CD14-positive monocyte (primary cell): ENCODE data around the gene DLK2. TPM values are rescaled to one million over a fixed set of nuclear protein-coding genes. Genes with fewer than 3 reads are reported as not detected.

Experiments used
- DNase-seq, 3 donors: peaks; one replicate each; pipeline ENCODE4 v3.0.0-alpha.2; 2011 to 2022
- H2AFZ ChIP-seq: 2 replicates; pipeline ENCODE4 v1.6.0; 2012; ENCODE audit warnings: mild to moderate bottlenecking, low read depth, low read length, inconsistent platforms; ENCODE audit not compliant: insufficient read depth, poor library complexity, severe bottlenecking
- H3K27ac ChIP-seq, 2 donors: 1 replicate in 1 of 2; 2 replicates in 1 of 2; pipeline ENCODE4 v1.5.1; 2012 to 2013; ENCODE audit warnings: low read length in 2 of 2, control low read depth in 1 of 2, inconsistent platforms in 1 of 2, low read depth in 1 of 2, mild to moderate bottlenecking in 1 of 2
- H3K27me3 ChIP-seq, 2 donors: one replicate each; pipeline versions ENCODE4 v1.6.0 to v1.6.1; 2011 to 2013; ENCODE audit warnings: low read length in 2 of 2; ENCODE audit not compliant: control insufficient read depth in 2 of 2, insufficient read depth in 2 of 2
- H3K36me3 ChIP-seq, 2 donors: replicated peaks in 1 of 2; 1 replicate in 1 of 2; 2 replicates in 1 of 2; pipeline versions ENCODE4 v1.5.1 to v1.6.1; 2012 to 2013; ENCODE audit warnings: low read length in 2 of 2, control low read depth in 1 of 2, inconsistent platforms in 1 of 2, mild to moderate bottlenecking in 1 of 2; ENCODE audit not compliant: insufficient read depth in 2 of 2, control insufficient read depth in 1 of 2
- H3K4me1 ChIP-seq, 2 donors: 1 replicate in 1 of 2; 2 replicates in 1 of 2; pipeline versions ENCODE4 v1.5.1 to v1.6.1; 2012 to 2013; ENCODE audit warnings: low read length in 2 of 2, control low read depth in 1 of 2, inconsistent platforms in 1 of 2, mild to moderate bottlenecking in 1 of 2, moderate library complexity in 1 of 2; ENCODE audit not compliant: insufficient read depth in 2 of 2, control insufficient read depth in 1 of 2
- H3K4me2 ChIP-seq: replicated peaks from 2 replicates; pipeline ENCODE3; 2012; ENCODE audit warnings: low read length, moderate library complexity, mild to moderate bottlenecking; ENCODE audit not compliant: poor library complexity, severe bottlenecking; ENCODE audit errors: extremely low read depth
- H3K4me3 ChIP-seq, 3 experiments: fragments of 200-600 bp in 1 of 3; sonication (generic) in 1 of 3; replicated peaks in 1 of 3; 1 replicate in 2 of 3; 2 replicates in 1 of 3; pipeline ENCODE4 v1.5.1; 2011 to 2013; ENCODE audit warnings: low read length in 3 of 3, mild to moderate bottlenecking in 3 of 3, control low read depth in 2 of 3, low read depth in 2 of 3, inconsistent platforms in 1 of 3, moderate library complexity in 1 of 3
- H3K79me2 ChIP-seq: 2 replicates; pipeline ENCODE4 v1.6.0; 2012; ENCODE audit warnings: mild to moderate bottlenecking, control low read depth, inconsistent platforms, low read length, moderate library complexity; ENCODE audit not compliant: insufficient read depth
- H3K9ac ChIP-seq: 2 replicates; pipeline ENCODE4 v1.6.0; 2017; ENCODE audit warnings: low read length, mild to moderate bottlenecking; ENCODE audit not compliant: insufficient read depth, poor library complexity, severe bottlenecking
- H3K9me3 ChIP-seq, 2 donors: replicated peaks in 1 of 2; 1 replicate in 1 of 2; 2 replicates in 1 of 2; pipeline versions ENCODE4 v1.5.1 to v1.6.1; 2012 to 2013; ENCODE audit warnings: low read length in 2 of 2, control low read depth in 1 of 2; ENCODE audit not compliant: control insufficient read depth in 1 of 2, insufficient read depth in 1 of 2
- H4K20me1 ChIP-seq: 2 replicates; pipeline ENCODE4 v1.6.0; 2012; ENCODE audit warnings: mild to moderate bottlenecking, low read length, control low read depth, moderate library complexity; ENCODE audit not compliant: insufficient read depth
- H3K27ac Mint-ChIP-seq, 7 donors: one replicate each; pipeline ENCODE4 v1.8.0; 2020; ENCODE audit warnings: mild to moderate bottlenecking in 7 of 7, mixed read lengths in 7 of 7, moderate library complexity in 6 of 7, inconsistent platforms in 2 of 7
- H3K27me3 Mint-ChIP-seq, 3 donors: one replicate each; pipeline ENCODE4 v1.8.0; 2021 to 2022; ENCODE audit warnings: low read depth in 3 of 3, mild to moderate bottlenecking in 3 of 3, mixed read lengths in 3 of 3, moderate library complexity in 3 of 3, inconsistent platforms in 1 of 3
- H3K36me3 Mint-ChIP-seq, 2 donors: one replicate each; pipeline ENCODE4 v1.8.0; 2020; ENCODE audit warnings: mixed read lengths in 2 of 2, inconsistent platforms in 1 of 2, mild to moderate bottlenecking in 1 of 2
- H3K4me1 Mint-ChIP-seq: one replicate; pipeline ENCODE4 v1.8.0; 2020; ENCODE audit warnings: mild to moderate bottlenecking, mixed read lengths
- H3K4me3 Mint-ChIP-seq, 2 donors: one replicate each; pipeline ENCODE4 v1.8.0; 2020; ENCODE audit warnings: mild to moderate bottlenecking in 2 of 2, mixed read lengths in 2 of 2, moderate library complexity in 1 of 2
- H3K9me3 Mint-ChIP-seq, 7 donors: one replicate each; pipeline ENCODE4 v1.8.0; 2020 to 2022; ENCODE audit warnings: mixed read lengths in 7 of 7, mild to moderate bottlenecking in 6 of 7, moderate library complexity in 6 of 7, inconsistent platforms in 2 of 7
- CTCF ChIP-seq: fragments of 200-600 bp; IDR thresholded peaks from one replicate; pipeline ENCODE4 v1.8.0; 2022; ENCODE audit warnings: antibody characterized with exemption, mild to moderate bottlenecking
- WGBS: methylation state at CpG from one replicate; pipeline ENCODE4 v1.1.5; 2013; ENCODE audit warnings: missing lambda C conversion rate; ENCODE audit not compliant: insufficient coverage; 5-methylcytosine and 5-hydroxymethylcytosine counted together
- intact Hi-C, 2 donors: fragments of 100-400 bp; cut with micrococcal nuclease; formaldehyde crosslinking; loops; one replicate each; pipeline versions ENCODE4 v1.15.0 to v1.15.1; 2023
- polyA plus RNA-seq, 3 donors: library from polyadenylated mRNA; depleted of rRNA in 1 of 3; unstranded in 2 of 3; stranded (reverse) in 1 of 3; fragments of 300-500 nt in 2 of 3; fragments of >200 nt in 1 of 3; fragmentation: Illumina TruSeq in 2 of 3; gene quantifications; 1 replicate in 2 of 3; 2 replicates in 1 of 3; pipeline ENCODE4 v1.2.3, GENCODE V29; 2012 to 2021

DLK2 gene
- polyA plus RNA-seq, 3 donors, result 0.08 TPM; not detected in 2

- Mint-ChIP-seq H3K4me1 (peaks cover 18% of the 10 kb centered on the region), H3K4me3 (no peak overlapping the region)
- 83% methylated on average over 3 of the region's 6 CpGs for WGBS
Measured at GRCh38 chr6:43475516-43475915, 20.2 kb upstream of the DLK2 start.

GRCh38 chr6:43472515-43472914 lies 17.2 kb upstream of the DLK2 start:
- no peak overlapping the region for H3K4me3 Mint-ChIP-seq
- no CpG with 5 or more reads among the region's 4 CpGs for WGBS

More at GRCh38 chr6:43475516-43475915, 20.2 kb upstream of the DLK2 start:
- DNase-seq, result no peak
- Mint-ChIP-seq H3K36me3 (peaks cover 0 to 2% of the 10 kb centered on the region in 2 donors), H3K27me3 (peaks cover 4 to 6% (median 5%) of the 10 kb centered on the region in 3 donors), H3K27ac (peak overlapping the region in 2 of 7 donors; percentile 42 to 82), H3K9me3 (peaks cover 0 to 1% (median 0%) of the 10 kb centered on the region in 7 donors)
- TF ChIP-seq CTCF, result no peak
- Histone ChIP-seq H2AFZ (no peak overlapping the region), H3K4me2 (no peak overlapping the region), H3K36me3 (no peaks in the 10 kb centered on the region), H4K20me1 (no peaks in the 10 kb centered on the region), H3K27me3 (no peaks in the 10 kb centered on the region), H3K9ac (no peak overlapping the region), H3K4me3 (no peak overlapping the region), H3K4me1 (peaks cover 14 to 18% of the 10 kb centered on the region in 2 donors), H3K79me2 (peaks cover 31% of the 10 kb centered on the region), H3K9me3 (no peaks in the 10 kb centered on the region), H3K27ac (no peak overlapping the region)
- intact Hi-C loops, result no loop called here

More at GRCh38 chr6:43472515-43472914, 17.2 kb upstream of the DLK2 start:
- Histone ChIP-seq H3K36me3 (no peaks in the 10 kb centered on the region), H3K79me2 (peaks cover 1% of the 10 kb centered on the region), H3K27ac (no peak overlapping the region), H3K4me2 (no peak overlapping the region), H3K4me3 (no peak overlapping the region), H3K27me3 (no peaks in the 10 kb centered on the region), H4K20me1 (no peaks in the 10 kb centered on the region), H2AFZ (no peak overlapping the region), H3K9ac (no peak overlapping the region), H3K4me1 (peaks cover 5 to 7% of the 10 kb centered on the region in 2 donors), H3K9me3 (no peaks in the 10 kb centered on the region)
- no peak overlapping the region for H3K27ac Mint-ChIP-seq
- intact Hi-C loops, result no loop called here
- peaks cover 7% of the 10 kb centered on the region for H3K4me1 Mint-ChIP-seq
- no peak for TF ChIP-seq CTCF
- H3K36me3 Mint-ChIP-seq, result no peaks in the 10 kb centered on the region
- no peak for DNase-seq
- H3K27me3 Mint-ChIP-seq, result peaks cover 4 to 14% (median 9%) of the 10 kb centered on the region in 3 donors
- H3K9me3 Mint-ChIP-seq, result peaks cover 0 to 1% (median 0%) of the 10 kb centered on the region in 7 donors
